Body of pancreas (tissue), 4 donors: ENCODE results near the gene ONECUT1.

Experiments
- CTCF ChIP-seq, 7 experiments: fragments of 450-650 bp in 4 of 7; fragments of 200-600 bp in 3 of 7; sonication (generic) in 3 of 7; IDR thresholded peaks; one replicate each; pipeline ENCODE4 v1.5.1; 2016 to 2019; ENCODE audit warnings: antibody characterized with exemption in 7 of 7
- POLR2A ChIP-seq, 3 donors: fragments of 450-650 bp; IDR thresholded peaks; one replicate each; pipeline ENCODE4 v1.6.1; 2016; ENCODE audit warnings: antibody characterized with exemption in 3 of 3, mild to moderate bottlenecking in 2 of 3

GRCh38 chr15:52745326-52746161 lies 44.6 kb downstream of the ONECUT1 start:
- TF ChIP-seq POLR2A (IDR thresholded peaks at IDR 0.05) (no peak), CTCF (IDR thresholded peaks at IDR 0.05) (no peak)
